A549 (cell line): ENCODE results near the gene GLCE. TPM values are rescaled to one million over a fixed set of nuclear protein-coding genes. Genes with fewer than 3 reads are reported as not detected.

Experiments used
- ATAC-seq, 2 experiments: fragments of 200-7000 bp in 1 of 2; fragments of >200 bp in 1 of 2; cut with Nextera tagmentation in 1 of 2; cut with Tn5 transposase in 1 of 2; 3 replicates each; pipeline versions ENCODE4 v1.8.0 to v1.9.1; 2018 to 2020; ENCODE audit warnings: mild to moderate bottlenecking in 1 of 2, moderate library complexity in 1 of 2
- CTCF ChIA-PET: fragments of 300-600 bp; sonication (Branson Sonifier 250); formaldehyde crosslinking; extraction: SDS; loops from one replicate; lab custom pipeline; 2021; ENCODE audit warnings: antibody characterized with exemption, inconsistent platforms; lab: Yijun Ruan, JAX
- POLR2A ChIA-PET: fragments of 350-600 bp; formaldehyde crosslinking; extraction: SDS; loops from one replicate; lab custom pipeline; 2021; ENCODE audit warnings: antibody characterized with exemption, inconsistent platforms; lab: Yijun Ruan, JAX
- DNase-seq, 2 experiments: peaks; one replicate each; pipeline versions ENCODE4 v3.0.0 to v3.0.0-alpha.2; 2011 to 2016; ENCODE audit warnings: low read depth in 1 of 2, low spot score in 1 of 2
- FAIRE-seq: peaks from 2 replicates; lab custom pipeline; 2011; peaks lifted over from hg19 to GRCh38; lab: Jason Lieb, UNC
- H3K27ac ChIP-seq, 2 experiments: fragments of >200 bp; sonication (Bioruptor Twin); formaldehyde crosslinking; 3 replicates each; pipeline ENCODE4 v1.5.1; 2016 to 2017
- H3K4me1 ChIP-seq: fragments of >200 bp; sonication (Bioruptor Twin); formaldehyde crosslinking; 3 replicates; pipeline ENCODE4 v1.6.1; 2016
- H3K4me2 ChIP-seq: fragments of >200 bp; sonication (Bioruptor Twin); formaldehyde crosslinking; 3 replicates; pipeline ENCODE4 v1.6.1; 2016
- H3K4me3 ChIP-seq: fragments of >200 bp; sonication (Bioruptor Twin); formaldehyde crosslinking; 3 replicates; pipeline ENCODE4 v1.5.1; 2016
- H3K9me3 ChIP-seq: fragments of >200 bp; sonication (Bioruptor Twin); formaldehyde crosslinking; 3 replicates; pipeline ENCODE4 v1.6.1; 2016
- BHLHE40 ChIP-seq: IDR thresholded peaks from 2 replicates; pipeline ENCODE4 v1.6.1; 2012; ENCODE audit warnings: low read depth, low read length, inconsistent platforms
- CBX2 ChIP-seq: fragments of 200-600 bp; sonication (generic); IDR thresholded peaks from 2 replicates; pipeline ENCODE4 v1.6.1; 2016; ENCODE audit warnings: low read depth, mild to moderate bottlenecking, borderline replicate concordance
- CEBPB ChIP-seq, 2 experiments: fragments of >200 bp in 1 of 2; sonication (Bioruptor Twin) in 1 of 2; formaldehyde crosslinking in 1 of 2; IDR thresholded peaks; 2 replicates each; pipeline ENCODE4 v1.6.1; 2012 to 2016
- CHD2 ChIP-seq: fragments of 150-350 bp; IDR thresholded peaks from 2 replicates; pipeline ENCODE4 v1.6.1; 2014; ENCODE audit warnings: low read length; ENCODE audit not compliant: partially characterized antibody
- EHF ChIP-seq: fragments of 250-450 bp; sonication (Bioruptor Pico); IDR thresholded peaks from 2 replicates; pipeline ENCODE4 v1.5.0; 2020; ENCODE audit warnings: mild to moderate bottlenecking
- HDAC2 ChIP-seq: fragments of 200-600 bp; sonication (generic); IDR thresholded peaks from 2 replicates; pipeline ENCODE4 v1.6.1; 2016
- HEYL ChIP-seq: fragments of 250-450 bp; sonication (Bioruptor Pico); IDR thresholded peaks from 2 replicates; pipeline ENCODE4 v1.8.0; 2021; ENCODE audit warnings: mild to moderate bottlenecking, moderate library complexity
- HOXA7 ChIP-seq: fragments of 250-450 bp; sonication (Bioruptor Pico); IDR thresholded peaks from 2 replicates; pipeline ENCODE4 v1.5.0; 2020; ENCODE audit warnings: mild to moderate bottlenecking, moderate library complexity
- HOXB13 ChIP-seq: fragments of 250-450 bp; sonication (Bioruptor Pico); IDR thresholded peaks from 2 replicates; pipeline ENCODE4 v1.5.0; 2020; ENCODE audit warnings: low read depth, mild to moderate bottlenecking, moderate library complexity
- HOXB5 ChIP-seq: fragments of 250-450 bp; sonication (Bioruptor Pico); IDR thresholded peaks from 2 replicates; pipeline ENCODE4 v1.5.0; 2020; ENCODE audit warnings: mild to moderate bottlenecking, moderate library complexity
- NFE2L2 ChIP-seq: fragments of 150-350 bp; conservative IDR thresholded peaks from 2 replicates; pipeline ENCODE4 v1.6.1; 2014; ENCODE audit warnings: low read length
- NPAS2 ChIP-seq: fragments of 250-450 bp; sonication (Bioruptor Pico); IDR thresholded peaks from 2 replicates; pipeline ENCODE4 v1.8.0; 2022; ENCODE audit warnings: mild to moderate bottlenecking, moderate library complexity, borderline replicate concordance
- RAD21 ChIP-seq, 2 experiments: fragments of >200 bp in 1 of 2; sonication (Bioruptor Twin) in 1 of 2; formaldehyde crosslinking in 1 of 2; IDR thresholded peaks in 1 of 2; conservative IDR thresholded peaks in 1 of 2; 2 replicates in 1 of 2; 3 replicates in 1 of 2; pipeline ENCODE4 v1.6.1; 2012 to 2018; ENCODE audit warnings: inconsistent platforms in 1 of 2
- TP53 ChIP-seq: fragments of 250-450 bp; sonication (Bioruptor Pico); IDR thresholded peaks from 2 replicates; pipeline ENCODE4 v1.5.0; 2021; ENCODE audit warnings: mild to moderate bottlenecking, moderate library complexity
- WGBS: methylation state at CpG from one replicate; pipeline ENCODE4 v1.1.6; 2017; ENCODE audit errors: missing lambda C conversion rate; 5-methylcytosine and 5-hydroxymethylcytosine counted together
- polyA plus RNA-seq, 4 experiments: library from polyadenylated mRNA; depleted of rRNA in 3 of 4; stranded (reverse); fragments of >200 nt; fragmentation: RNase III in 1 of 4; extraction: RNeasy Plus Mini Kit Qiagen cat#74134 plus additional on column Dnase treatment in 1 of 4; gene quantifications; 2 replicates in 3 of 4; 3 replicates in 1 of 4; pipeline ENCODE4 v1.2.3, GENCODE V29; 2011 to 2017
- TF ChIP-seq, protein P1 (sequence below): IDR thresholded peaks from 2 replicates; pipeline ENCODE4 v1.6.1; 2012
- TF ChIP-seq, protein P2 (sequence below): fragments of 200-600 bp; sonication (generic); IDR thresholded peaks from 2 replicates; pipeline ENCODE4 v1.6.1; 2016; ENCODE audit warnings: antibody characterized with exemption, mild to moderate bottlenecking, moderate library complexity
- TF ChIP-seq, protein P3 (sequence below): fragments of 150-350 bp; IDR thresholded peaks from 2 replicates; pipeline ENCODE4 v1.6.1; 2014; ENCODE audit warnings: low read depth, mild to moderate bottlenecking, low read length
- TF ChIP-seq, protein P4 (sequence below): fragments of 250-450 bp; sonication (Bioruptor Pico); IDR thresholded peaks from 2 replicates; pipeline ENCODE4 v1.5.0; 2020; ENCODE audit warnings: low read depth, mild to moderate bottlenecking, moderate library complexity
- TF ChIP-seq, protein P5 (sequence below): fragments of 450-650 bp; IDR thresholded peaks from 2 replicates; pipeline ENCODE4 v1.6.1; 2014; ENCODE audit warnings: antibody characterized with exemption

Gene GLCE
- polyA plus RNA-seq, 2 of the 4 experiments (the other 2 are of a cell fraction) = 19.6 to 41.8 TPM

DNA sequence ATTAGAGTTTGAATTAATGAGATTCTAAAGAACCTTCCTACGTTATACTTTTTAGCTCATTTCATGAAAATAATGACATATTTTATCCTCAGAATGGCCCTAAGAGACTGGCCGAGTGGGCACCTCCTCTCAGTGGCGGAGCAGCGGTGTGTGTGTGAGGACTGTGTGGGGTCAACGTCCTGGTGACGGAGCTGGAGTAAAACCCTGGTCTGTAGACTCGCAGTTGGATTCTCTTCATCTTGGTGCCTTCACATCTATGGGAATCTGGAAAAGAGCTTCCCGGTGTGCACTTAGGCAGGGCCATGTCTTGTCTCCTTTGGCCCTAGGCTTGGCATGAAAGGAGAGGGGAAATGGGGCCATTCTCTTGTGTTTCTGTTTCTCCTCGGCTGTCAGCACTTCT, 116.9 kb downstream of the GLCE start:
- FAIRE-seq = no peak
- Histone ChIP-seq H3K4me3 (no peak overlapping the region), H3K4me2 (no peak overlapping the region), H3K9me3 (no peaks in the 10 kb centered on the region), H3K27ac (no peak overlapping the region), H3K4me1 (peaks cover 3% of the 10 kb centered on the region; the same call in 1 of the 3 replicates)
- WGBS = 87% methylated on average over 9 of the region's 9 CpGs
- ChIA-PET POLR2A (no interaction called here), CTCF (interaction anchor here (0.9 to 4.0 kb wide), 15 partner anchors 9 to 246 kb away, joined by 3 to 26 read pairs (median 4); no protein-coding TSS in a partner anchor)
- no peak for DNase-seq
- TF ChIP-seq RAD21 (conservative IDR thresholded peaks at IDR 0.05 in 1 of 2, IDR thresholded peaks at IDR 0.05 in 1 of 2) = no peak
- no peak for TF ChIP-seq NPAS2
- TF ChIP-seq TP53 (CRISPR knock-in tag) = no peak
- TF ChIP-seq, protein P1, sequence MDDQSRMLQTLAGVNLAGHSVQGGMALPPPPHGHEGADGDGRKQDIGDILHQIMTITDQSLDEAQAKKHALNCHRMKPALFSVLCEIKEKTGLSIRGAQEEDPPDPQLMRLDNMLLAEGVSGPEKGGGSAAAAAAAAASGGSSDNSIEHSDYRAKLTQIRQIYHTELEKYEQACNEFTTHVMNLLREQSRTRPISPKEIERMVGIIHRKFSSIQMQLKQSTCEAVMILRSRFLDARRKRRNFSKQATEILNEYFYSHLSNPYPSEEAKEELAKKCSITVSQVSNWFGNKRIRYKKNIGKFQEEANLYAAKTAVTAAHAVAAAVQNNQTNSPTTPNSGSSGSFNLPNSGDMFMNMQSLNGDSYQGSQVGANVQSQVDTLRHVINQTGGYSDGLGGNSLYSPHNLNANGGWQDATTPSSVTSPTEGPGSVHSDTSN = no peak
- TF ChIP-seq, protein P2, sequence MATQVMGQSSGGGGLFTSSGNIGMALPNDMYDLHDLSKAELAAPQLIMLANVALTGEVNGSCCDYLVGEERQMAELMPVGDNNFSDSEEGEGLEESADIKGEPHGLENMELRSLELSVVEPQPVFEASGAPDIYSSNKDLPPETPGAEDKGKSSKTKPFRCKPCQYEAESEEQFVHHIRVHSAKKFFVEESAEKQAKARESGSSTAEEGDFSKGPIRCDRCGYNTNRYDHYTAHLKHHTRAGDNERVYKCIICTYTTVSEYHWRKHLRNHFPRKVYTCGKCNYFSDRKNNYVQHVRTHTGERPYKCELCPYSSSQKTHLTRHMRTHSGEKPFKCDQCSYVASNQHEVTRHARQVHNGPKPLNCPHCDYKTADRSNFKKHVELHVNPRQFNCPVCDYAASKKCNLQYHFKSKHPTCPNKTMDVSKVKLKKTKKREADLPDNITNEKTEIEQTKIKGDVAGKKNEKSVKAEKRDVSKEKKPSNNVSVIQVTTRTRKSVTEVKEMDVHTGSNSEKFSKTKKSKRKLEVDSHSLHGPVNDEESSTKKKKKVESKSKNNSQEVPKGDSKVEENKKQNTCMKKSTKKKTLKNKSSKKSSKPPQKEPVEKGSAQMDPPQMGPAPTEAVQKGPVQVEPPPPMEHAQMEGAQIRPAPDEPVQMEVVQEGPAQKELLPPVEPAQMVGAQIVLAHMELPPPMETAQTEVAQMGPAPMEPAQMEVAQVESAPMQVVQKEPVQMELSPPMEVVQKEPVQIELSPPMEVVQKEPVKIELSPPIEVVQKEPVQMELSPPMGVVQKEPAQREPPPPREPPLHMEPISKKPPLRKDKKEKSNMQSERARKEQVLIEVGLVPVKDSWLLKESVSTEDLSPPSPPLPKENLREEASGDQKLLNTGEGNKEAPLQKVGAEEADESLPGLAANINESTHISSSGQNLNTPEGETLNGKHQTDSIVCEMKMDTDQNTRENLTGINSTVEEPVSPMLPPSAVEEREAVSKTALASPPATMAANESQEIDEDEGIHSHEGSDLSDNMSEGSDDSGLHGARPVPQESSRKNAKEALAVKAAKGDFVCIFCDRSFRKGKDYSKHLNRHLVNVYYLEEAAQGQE = no peak
- no peak for TF ChIP-seq HOXB5 (CRISPR knock-in tag)
- TF ChIP-seq NFE2L2 = no peak
- TF ChIP-seq HOXB13 (CRISPR knock-in tag) = no peak
- TF ChIP-seq BHLHE40 = no peak
- TF ChIP-seq, protein P3, sequence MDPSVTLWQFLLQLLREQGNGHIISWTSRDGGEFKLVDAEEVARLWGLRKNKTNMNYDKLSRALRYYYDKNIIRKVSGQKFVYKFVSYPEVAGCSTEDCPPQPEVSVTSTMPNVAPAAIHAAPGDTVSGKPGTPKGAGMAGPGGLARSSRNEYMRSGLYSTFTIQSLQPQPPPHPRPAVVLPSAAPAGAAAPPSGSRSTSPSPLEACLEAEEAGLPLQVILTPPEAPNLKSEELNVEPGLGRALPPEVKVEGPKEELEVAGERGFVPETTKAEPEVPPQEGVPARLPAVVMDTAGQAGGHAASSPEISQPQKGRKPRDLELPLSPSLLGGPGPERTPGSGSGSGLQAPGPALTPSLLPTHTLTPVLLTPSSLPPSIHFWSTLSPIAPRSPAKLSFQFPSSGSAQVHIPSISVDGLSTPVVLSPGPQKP = no peak
- TF ChIP-seq HOXA7 (CRISPR knock-in tag) = no peak
- no peak for TF ChIP-seq HDAC2
- no peak for ATAC-seq

DNA sequence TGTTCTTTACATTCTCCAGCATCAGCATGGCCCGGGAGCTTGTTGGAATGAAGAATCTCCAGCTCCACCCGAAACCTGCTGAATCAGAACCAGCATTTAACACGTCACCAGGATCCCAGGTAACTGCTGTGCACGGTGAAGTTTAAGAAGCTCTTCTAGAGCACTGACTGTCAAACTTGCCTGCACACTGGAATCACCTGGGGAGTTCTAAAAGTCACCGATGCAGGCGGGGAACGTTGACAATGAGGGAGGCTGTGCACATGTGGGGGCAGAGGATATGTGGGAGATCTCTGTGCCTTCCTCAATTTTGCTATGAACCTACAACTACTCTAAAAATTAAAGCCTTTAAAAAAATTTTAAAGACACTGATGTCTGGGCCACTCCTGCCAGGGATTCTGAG, 119.2 kb downstream of the GLCE start:
- 89% methylated on average over 7 of the region's 7 CpGs for WGBS

More for the DNA sequence above, 119.2 kb downstream of the GLCE start:
- no peak for DNase-seq
- no peaks in the 10 kb centered on the region for H3K9me3 ChIP-seq
- H3K4me2 ChIP-seq = no peak overlapping the region
- CTCF ChIA-PET = interaction anchor here (0.9 to 4.0 kb wide), 6 partner anchors 9 to 221 kb away, joined by 3 to 23 read pairs (median 3); no protein-coding TSS in a partner anchor
- POLR2A ChIA-PET = no interaction called here
- TF ChIP-seq EHF (CRISPR knock-in tag) = no peak
- TF ChIP-seq, protein P4, sequence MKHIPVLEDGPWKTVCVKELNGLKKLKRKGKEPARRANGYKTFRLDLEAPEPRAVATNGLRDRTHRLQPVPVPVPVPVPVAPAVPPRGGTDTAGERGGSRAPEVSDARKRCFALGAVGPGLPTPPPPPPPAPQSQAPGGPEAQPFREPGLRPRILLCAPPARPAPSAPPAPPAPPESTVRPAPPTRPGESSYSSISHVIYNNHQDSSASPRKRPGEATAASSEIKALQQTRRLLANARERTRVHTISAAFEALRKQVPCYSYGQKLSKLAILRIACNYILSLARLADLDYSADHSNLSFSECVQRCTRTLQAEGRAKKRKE (CRISPR knock-in tag) = no peak
- TF ChIP-seq, protein P5, sequence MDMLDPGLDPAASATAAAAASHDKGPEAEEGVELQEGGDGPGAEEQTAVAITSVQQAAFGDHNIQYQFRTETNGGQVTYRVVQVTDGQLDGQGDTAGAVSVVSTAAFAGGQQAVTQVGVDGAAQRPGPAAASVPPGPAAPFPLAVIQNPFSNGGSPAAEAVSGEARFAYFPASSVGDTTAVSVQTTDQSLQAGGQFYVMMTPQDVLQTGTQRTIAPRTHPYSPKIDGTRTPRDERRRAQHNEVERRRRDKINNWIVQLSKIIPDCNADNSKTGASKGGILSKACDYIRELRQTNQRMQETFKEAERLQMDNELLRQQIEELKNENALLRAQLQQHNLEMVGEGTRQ = no peak
- no peak for TF ChIP-seq CHD2
- TF ChIP-seq HOXA7 (CRISPR knock-in tag) = no peak
- TF ChIP-seq HEYL (CRISPR knock-in tag) = no peak
- TF ChIP-seq CEBPB (IDR thresholded peaks at IDR 0.05) = no peak
- TF ChIP-seq CBX2 = no peak
- no peak for TF ChIP-seq HOXB13 (CRISPR knock-in tag)
- TF ChIP-seq, all 56 proteins: peak for 0
- peaks cover 3% of the 10 kb centered on the region; the same call in 1 of the 3 replicates for H3K4me1 ChIP-seq
- no peak for FAIRE-seq
- no peak overlapping the region for H3K27ac ChIP-seq
- H3K4me3 ChIP-seq = no peak overlapping the region
- no peak for ATAC-seq
